GM21515 (cell line): Measurements from ENCODE around the gene SPATC1L.

Experiments
- ATAC-seq: cut with Tn5 transposase; IDR thresholded peaks from one replicate; pipeline ENCODE4 v1.9.1; 2021; ENCODE audit not compliant: unreplicated experiment

SPATC1L gene

GRCh38 chr21:46165098-46165497 lies 19.2 kb downstream of the SPATC1L start:
- ATAC-seq, result no peak

- ATAC-seq, result no peak
These were observed 20.9 kb downstream of the SPATC1L start for GRCh38 chr21:46163380-46163779.

- ATAC-seq, result no peak
These were observed 22.3 kb downstream of the SPATC1L start for GRCh38 chr21:46161633-46162592.

GRCh38 chr21:46160907-46161632 lies 23.2 kb downstream of the SPATC1L start:
- no peak for ATAC-seq

GRCh38 chr21:46160657-46160906 lies 23.7 kb downstream of the SPATC1L start:
- no peak for ATAC-seq

- ATAC-seq, result no peak
These were observed 24.2 kb downstream of the SPATC1L start for GRCh38 chr21:46159841-46160656.

- no peak for ATAC-seq
These were observed 24.9 kb downstream of the SPATC1L start for GRCh38 chr21:46159390-46159789.

- no peak for ATAC-seq
These were observed 25.5 kb downstream of the SPATC1L start for GRCh38 chr21:46158666-46159300.

- no peak for ATAC-seq
These were observed 26.2 kb downstream of the SPATC1L start for GRCh38 chr21:46157987-46158451.

GRCh38 chr21:46157396-46157986 lies 26.8 kb downstream of the SPATC1L start:
- no peak for ATAC-seq

- ATAC-seq, result no peak
These were observed 27.6 kb downstream of the SPATC1L start for GRCh38 chr21:46156678-46157077.

- no peak for ATAC-seq
These were observed 27.9 kb downstream of the SPATC1L start for GRCh38 chr21:46156378-46156645.

- no peak for ATAC-seq
These were observed 28.5 kb downstream of the SPATC1L start, which contains the start of gene FTCD for GRCh38 chr21:46155514-46156377. Gene FTCD, minus strand, starts transcription at chr21:46155579. Its CDS starts 56 bp downstream, at chr21:46155523.

- ATAC-seq, result no peak
These were observed 29.2 kb downstream of the SPATC1L start for GRCh38 chr21:46154955-46155513.

- no peak for ATAC-seq
These were observed 29.9 kb downstream of the SPATC1L start for GRCh38 chr21:46154155-46154954.

- no peak for ATAC-seq
These were observed 30.8 kb downstream of the SPATC1L start for GRCh38 chr21:46153247-46154154.

GRCh38 chr21:46152927-46153246 lies 31.4 kb downstream of the SPATC1L start:
- no peak for ATAC-seq
